ENCODE measurements around the gene TTC39C.

The TTC39C gene

GRCh38 chr18:24173997-24174396, 159.4 kb downstream of the TTC39C start:
- Histone ChIP-seq H3K4me3 (no peak overlapping the region), H3K27ac (no peak overlapping the region)
- DNase-seq (ENCODE audit: low spot score): no peak
- no peak for TF ChIP-seq CTCF (IDR thresholded peaks at IDR 0.05)

GRCh38 chr18:24176727-24177416, 162.3 kb downstream of the TTC39C start:
- no peak for DNase-seq (ENCODE audit: low spot score)
- no peak for TF ChIP-seq CTCF (IDR thresholded peaks at IDR 0.05)
- no peak overlapping the region for H3K27ac ChIP-seq

GRCh38 chr18:24177499-24178133, 163.1 kb downstream of the TTC39C start:
- Histone ChIP-seq H3K27ac (no peak overlapping the region), H3K4me3 (no peak overlapping the region)
- no peak for DNase-seq (ENCODE audit: low spot score)
- no peak for TF ChIP-seq CTCF (IDR thresholded peaks at IDR 0.05)

More at GRCh38 chr18:24176727-24177416, 162.3 kb downstream of the TTC39C start:
- H3K4me3 ChIP-seq: no peak overlapping the region

GRCh38 chr18:24180048-24180447, 165.5 kb downstream of the TTC39C start:
- DNase-seq (ENCODE audit: low spot score): no peak

GRCh38 chr18:24181806-24182205, 167.3 kb downstream of the TTC39C start:
- TF ChIP-seq CTCF (IDR thresholded peaks at IDR 0.05): no peak
- DNase-seq (ENCODE audit: low spot score): no peak
- Histone ChIP-seq H3K4me3 (no peak overlapping the region), H3K27ac (no peak overlapping the region)

More at GRCh38 chr18:24180048-24180447, 165.5 kb downstream of the TTC39C start:
- Histone ChIP-seq H3K27ac (no peak overlapping the region), H3K4me3 (no peak overlapping the region)
- no peak for TF ChIP-seq CTCF (IDR thresholded peaks at IDR 0.05)
